ENCODE data around the gene PCNX2.

GRCh38 chr1:232970508-232970907, 325.0 kb downstream of the PCNX2 start:
- TF ChIP-seq CTCF (IDR thresholded peaks at IDR 0.05; ENCODE audit: insufficient read depth, low read length, poor library complexity, severe bottlenecking) (no peak), EZH2phosphoT487 (conservative IDR thresholded peaks at IDR 0.05; ENCODE audit: low read length) (no peak)
